AG10803 (cell line): ENCODE data around the gene BID.
A peak's percentile ranks its signal among the peaks of the same experiment; 100 is the strongest.

Experiments
- DNase-seq: peaks from one replicate; pipeline ENCODE4 v3.0.0; 2010; ENCODE audit warnings: low read depth
- H3K4me3 ChIP-seq: 2 replicates; pipeline ENCODE4 v1.5.1; 2011; ENCODE audit warnings: mild to moderate bottlenecking, low read length, control low read depth
- CTCF ChIP-seq: conservative IDR thresholded peaks from 2 replicates; pipeline ENCODE4 v1.5.1; 2011; ENCODE audit warnings: mild to moderate bottlenecking, low read length, control low read depth, inconsistent platforms

Gene BID

GRCh38 chr22:17810570-17811116 is 36.4 kb upstream of the BID start:
- TF ChIP-seq CTCF: no peak
- DNase-seq: no peak
- H3K4me3 ChIP-seq: no peak overlapping the region

GRCh38 chr22:17808693-17809403 is 34.6 kb upstream of the BID start:
- TF ChIP-seq CTCF: no peak

GRCh38 chr22:17807578-17808410 is 33.5 kb upstream of the BID start:
- H3K4me3 ChIP-seq: no peak overlapping the region
- TF ChIP-seq CTCF: no peak
- DNase-seq: peak; percentile 70

More at GRCh38 chr22:17808693-17809403, 34.6 kb upstream of the BID start:
- no peak overlapping the region for H3K4me3 ChIP-seq
- no peak for DNase-seq

- H3K4me3 ChIP-seq: no peak overlapping the region
- no peak for DNase-seq
- TF ChIP-seq CTCF: no peak
These were observed 32.8 kb upstream of the BID start for GRCh38 chr22:17807086-17807485.

GRCh38 chr22:17806437-17806836 is 32.2 kb upstream of the BID start:
- TF ChIP-seq CTCF: no peak
- no peak for DNase-seq
- H3K4me3 ChIP-seq: no peak overlapping the region

- DNase-seq: no peak
- TF ChIP-seq CTCF: no peak
These were observed 30.2 kb upstream of the BID start for GRCh38 chr22:17804331-17805080.

More at GRCh38 chr22:17804331-17805080, 30.2 kb upstream of the BID start:
- no peak overlapping the region for H3K4me3 ChIP-seq
